NB4 (cell line): ENCODE measurements around the gene EFCAB9.

Experiments used
- DNase-seq: peaks from one replicate; pipeline ENCODE4 v3.0.0; 2010; ENCODE audit warnings: low read depth
- H3K4me3 ChIP-seq: one replicate; pipeline ENCODE4 v1.5.1; 2011; ENCODE audit warnings: mild to moderate bottlenecking, low read depth, low read length, moderate library complexity
- CTCF ChIP-seq: IDR thresholded peaks from one replicate; pipeline ENCODE4 v1.5.1; 2012; ENCODE audit warnings: low read depth, low read length
- MYC ChIP-seq: IDR thresholded peaks from 2 replicates; pipeline ENCODE4 v1.6.1; 2011; ENCODE audit warnings: low read depth, low read length
- POLR2A ChIP-seq: IDR thresholded peaks from 2 replicates; pipeline ENCODE4 v1.6.1; 2011; ENCODE audit warnings: mild to moderate bottlenecking; ENCODE audit not compliant: insufficient read length; ENCODE audit errors: extremely low read depth
- TF ChIP-seq, protein P1 (sequence below): IDR thresholded peaks from 2 replicates; pipeline ENCODE4 v1.6.1; 2011; ENCODE audit warnings: low read depth, low read length

Gene EFCAB9

DNA sequence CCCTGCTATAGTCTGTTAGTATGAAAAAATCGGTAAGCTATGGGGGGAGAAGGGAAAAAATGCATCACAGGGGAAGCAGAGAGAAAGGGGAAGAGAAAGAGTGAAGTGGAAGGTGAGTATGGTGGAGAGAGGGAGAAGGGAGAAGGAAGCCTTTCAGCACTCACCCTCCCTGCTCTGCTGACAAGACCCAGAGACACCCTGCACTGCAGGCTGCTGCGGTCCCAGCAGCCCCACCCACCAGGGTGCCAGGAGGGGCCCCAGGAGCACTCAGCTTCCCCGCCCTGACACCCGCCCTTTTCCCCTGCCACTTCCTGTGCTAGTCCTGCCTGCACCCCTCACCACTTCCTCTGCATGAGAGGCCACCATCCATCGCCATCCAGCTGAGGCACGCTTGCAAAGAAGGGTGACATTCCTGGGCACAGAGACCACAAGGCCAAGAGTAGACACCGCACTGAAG lies 18.7 kb upstream of the EFCAB9 start:
- DNase-seq = peak; percentile 98
- TF ChIP-seq, protein P1, sequence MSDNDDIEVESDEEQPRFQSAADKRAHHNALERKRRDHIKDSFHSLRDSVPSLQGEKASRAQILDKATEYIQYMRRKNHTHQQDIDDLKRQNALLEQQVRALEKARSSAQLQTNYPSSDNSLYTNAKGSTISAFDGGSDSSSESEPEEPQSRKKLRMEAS = peak; percentile 48
- no peak for TF ChIP-seq CTCF
- TF ChIP-seq MYC = peak; percentile 71
- peak; percentile 27 for TF ChIP-seq POLR2A
- peak overlapping the region; percentile 65 for H3K4me3 ChIP-seq

DNA sequence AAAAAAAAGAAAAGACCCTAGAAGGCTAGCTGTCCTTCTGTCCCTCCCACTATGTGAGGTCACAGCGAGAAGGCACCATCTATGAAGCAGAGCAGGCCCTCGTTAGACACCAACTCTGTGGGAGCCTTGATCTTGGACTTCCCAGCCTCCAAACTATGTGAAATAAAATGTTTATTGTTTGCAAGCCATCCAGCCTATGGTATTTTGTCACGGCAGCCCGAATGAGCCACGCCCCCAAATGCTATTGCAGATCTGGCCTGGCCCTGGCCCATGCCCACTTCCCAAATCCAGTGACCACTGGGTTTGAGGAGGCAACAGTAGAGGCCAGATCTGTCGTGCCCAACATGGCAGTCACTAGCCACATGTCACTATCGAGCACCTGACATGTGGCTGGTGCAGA lies 16.8 kb upstream of the EFCAB9 start:
- no peak overlapping the region for H3K4me3 ChIP-seq
- no peak for DNase-seq
- TF ChIP-seq, protein P1 = no peak
- TF ChIP-seq CTCF = no peak
- no peak for TF ChIP-seq MYC
- TF ChIP-seq POLR2A = no peak

DNA sequence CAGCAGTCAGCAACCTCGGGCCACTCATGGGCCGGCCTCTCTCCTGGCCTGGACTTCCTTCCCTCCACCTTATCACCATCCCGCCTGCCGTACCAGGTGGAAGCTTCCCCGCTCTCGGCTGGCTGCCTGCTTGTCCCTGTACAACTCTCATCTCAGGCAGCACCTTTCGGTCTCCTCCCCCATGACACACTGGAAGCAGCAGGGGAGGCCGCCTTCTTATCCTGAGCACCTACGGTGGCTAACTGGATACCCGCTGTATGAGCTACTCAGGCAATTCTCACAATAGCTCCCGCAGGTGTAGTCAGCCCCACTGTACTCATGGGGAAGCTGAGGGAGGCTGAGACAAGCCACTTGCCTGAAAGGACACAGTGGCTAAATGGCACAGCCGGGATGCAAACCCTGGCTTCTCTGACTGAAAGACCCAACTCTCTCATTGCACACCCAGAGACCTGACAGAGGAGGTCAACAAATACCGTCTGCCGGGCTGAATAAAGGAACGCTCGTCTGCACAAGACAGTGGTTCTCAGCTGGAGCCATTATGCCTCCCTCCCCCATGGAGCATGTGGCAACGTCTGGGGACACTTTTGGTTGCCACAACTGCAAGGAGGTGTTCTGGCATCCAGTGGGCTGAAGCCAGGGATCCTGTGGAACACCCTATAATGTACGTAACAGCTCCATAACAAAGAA lies 15.5 kb upstream of the EFCAB9 start:
- peak; percentile 50 for DNase-seq
- peak overlapping the region; percentile 38 for H3K4me3 ChIP-seq
- TF ChIP-seq MYC (no peak), POLR2A (no peak), CTCF (no peak)
- TF ChIP-seq, protein P1 = no peak

DNA sequence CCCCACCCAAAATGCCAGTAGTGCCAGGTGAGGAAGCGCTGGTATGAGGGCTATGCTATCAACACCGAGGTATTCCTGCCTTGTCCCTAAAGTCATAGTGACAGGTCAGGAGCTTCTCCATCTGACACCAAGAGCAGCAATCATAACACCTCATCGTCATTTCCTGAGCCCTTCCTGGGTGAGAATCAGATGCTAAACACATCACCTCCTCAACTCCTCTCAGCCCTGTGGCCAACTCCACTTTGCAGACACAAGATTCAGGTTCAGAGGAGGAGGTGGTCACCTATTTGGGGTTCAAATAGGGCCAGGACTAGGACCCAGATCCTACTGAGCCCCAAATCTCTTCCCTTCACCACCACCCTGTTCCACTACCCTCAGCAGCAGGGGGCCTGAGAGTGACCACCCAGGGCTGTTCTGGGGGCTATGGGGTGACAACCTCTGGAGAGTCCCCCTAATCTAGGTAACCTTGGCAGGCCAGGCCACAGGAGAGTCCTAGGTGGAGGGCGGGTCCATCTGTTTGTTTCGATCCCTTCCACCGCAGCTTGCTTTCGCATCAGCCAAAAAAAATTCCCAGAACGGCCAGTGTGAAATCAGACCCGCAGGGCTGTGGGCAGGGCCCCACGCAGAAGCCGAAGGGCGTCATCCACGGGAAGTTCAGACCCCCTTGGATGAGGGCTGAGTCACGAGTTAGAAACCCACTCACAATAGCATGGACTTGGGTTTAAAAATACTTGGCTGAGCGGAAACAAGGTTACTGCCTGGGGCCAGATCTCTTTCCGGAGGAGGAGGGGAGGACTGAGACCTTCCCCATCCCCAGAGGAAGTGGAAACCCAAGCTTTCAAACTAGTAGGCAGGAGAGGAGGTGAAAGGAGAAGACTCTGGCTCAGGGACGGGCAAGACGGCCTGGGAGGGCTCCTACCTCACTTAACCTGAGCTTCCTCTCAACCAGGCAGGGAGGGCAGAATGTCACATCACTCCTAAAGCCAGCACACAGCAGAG lies 14.7 kb upstream of the EFCAB9 start:
- H3K4me3 ChIP-seq = peak overlapping the region; percentile 38
- TF ChIP-seq, protein P1 = no peak
- TF ChIP-seq MYC = no peak
- no peak for TF ChIP-seq CTCF
- no peak for TF ChIP-seq POLR2A
- peak; percentile 88 for DNase-seq

GRCh38 chr5:172180936-172181335 lies 13.0 kb upstream of the EFCAB9 start:
- DNase-seq = no peak
- H3K4me3 ChIP-seq = peak overlapping the region; percentile 2
- no peak for TF ChIP-seq CTCF
- TF ChIP-seq, protein P1 = 0 out of 2 replicates have a peak, but pooled peaks have one; percentile 6
